Stimulated activated CD8-positive, alpha-beta memory T cell treated with anti-CD3 and anti-CD28 coated beads, Interleukin-15, amount 100 ng/mL, for 24 hours (primary cell): ENCODE results near the gene MSX1.

Experiments
- DNase-seq: peaks from one replicate; pipeline ENCODE4 v3.0.0-alpha.2; 2020; ENCODE audit warnings: low read depth

MSX1 gene

GRCh38 chr4:4858527-4859324 lies 739 bp upstream of the MSX1 start:
- DNase-seq = no peak

GRCh38 chr4:4859799-4860599 lies 534 bp downstream of the MSX1 start:
- DNase-seq = no peak

- DNase-seq = no peak
Measured at GRCh38 chr4:4860600-4861389, 1.3 kb downstream of the MSX1 start.

- DNase-seq = no peak
Measured at GRCh38 chr4:4861390-4862018, 2.0 kb downstream of the MSX1 start.

- DNase-seq = no peak
Measured at GRCh38 chr4:4862071-4862551, 2.6 kb downstream of the MSX1 start.

- DNase-seq = no peak
Measured at GRCh38 chr4:4862665-4863482, 3.4 kb downstream of the MSX1 start.

- DNase-seq = no peak
Measured at GRCh38 chr4:4864443-4864939, 5.0 kb downstream of the MSX1 start.

GRCh38 chr4:4864940-4865704 lies 5.7 kb downstream of the MSX1 start:
- DNase-seq = no peak

- no peak for DNase-seq
Measured at GRCh38 chr4:4865705-4866123, 6.2 kb downstream of the MSX1 start.

GRCh38 chr4:4866124-4866865 lies 6.8 kb downstream of the MSX1 start:
- no peak for DNase-seq

GRCh38 chr4:4866866-4867374 lies 7.5 kb downstream of the MSX1 start:
- DNase-seq = no peak

- no peak for DNase-seq
Measured at GRCh38 chr4:4867375-4868039, 8.0 kb downstream of the MSX1 start.

- no peak for DNase-seq
Measured at GRCh38 chr4:4868040-4868757, 8.7 kb downstream of the MSX1 start.

GRCh38 chr4:4868758-4869723 lies 9.6 kb downstream of the MSX1 start:
- no peak for DNase-seq

GRCh38 chr4:4869731-4870571 lies 10.5 kb downstream of the MSX1 start:
- no peak for DNase-seq
